Epithelial cell of esophagus (primary cell): ENCODE results near the gene TMEM37.

Source experiments
- DNase-seq: peaks from one replicate; pipeline ENCODE4 v3.0.0; 2010; ENCODE audit warnings: low read depth
- H3K4me3 ChIP-seq: 2 replicates; pipeline ENCODE4 v1.5.1; 2011; ENCODE audit warnings: mild to moderate bottlenecking, low read length, control low read depth
- CTCF ChIP-seq: IDR thresholded peaks from 2 replicates; pipeline ENCODE4 v1.5.1; 2011; ENCODE audit warnings: low read depth, mild to moderate bottlenecking, low read length, control low read depth, inconsistent platforms; ENCODE audit not compliant: insufficient read depth; ENCODE audit errors: missing control alignments

The TMEM37 gene

GRCh38 chr2:119428488-119429224 is 3.0 kb upstream of the TMEM37 start:
- H3K4me3 ChIP-seq, result no peak overlapping the region
- no peak for TF ChIP-seq CTCF
- no peak for DNase-seq

DNA sequence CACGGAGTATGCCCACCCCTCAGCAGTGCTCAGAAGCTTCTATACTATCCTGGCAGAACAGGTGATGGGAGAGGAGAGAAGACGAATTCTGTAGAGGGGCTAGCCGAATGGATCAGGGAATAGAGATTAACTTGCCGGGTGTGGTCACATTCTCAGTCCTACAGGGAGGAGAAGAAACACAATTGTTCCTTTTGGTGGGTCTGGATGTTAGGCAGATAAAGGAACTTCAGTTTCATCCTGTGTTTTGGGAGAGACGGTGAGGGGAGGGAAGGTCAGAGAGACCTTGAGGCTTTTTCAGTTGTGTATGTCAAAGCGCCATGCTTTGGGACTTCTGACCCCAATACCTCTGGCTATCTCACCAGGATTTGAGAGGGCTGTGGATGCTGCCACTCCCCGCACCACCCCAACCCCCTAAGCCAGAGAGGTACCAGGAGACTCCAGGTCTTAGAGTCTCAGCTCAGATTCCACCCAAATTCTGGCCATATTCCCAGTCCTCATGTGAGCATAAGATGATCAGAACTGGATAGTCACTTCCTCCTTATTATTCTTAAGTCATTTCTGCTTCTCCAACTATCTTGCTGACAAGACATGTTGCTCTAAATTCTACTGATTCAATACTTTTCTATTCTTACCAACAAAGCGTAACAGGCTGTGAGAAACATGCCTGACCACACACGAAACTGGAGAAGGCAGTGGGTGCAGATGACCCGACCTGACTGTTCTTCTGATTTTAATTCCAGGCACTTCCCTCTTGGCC is 2.3 kb upstream of the TMEM37 start:
- H3K4me3 ChIP-seq, result no peak overlapping the region
- peak; percentile 26 for DNase-seq
- TF ChIP-seq CTCF, result no peak

GRCh38 chr2:119430023-119430498 is 1.6 kb upstream of the TMEM37 start:
- TF ChIP-seq CTCF, result no peak
- DNase-seq, result no peak
- no peak overlapping the region for H3K4me3 ChIP-seq

DNA sequence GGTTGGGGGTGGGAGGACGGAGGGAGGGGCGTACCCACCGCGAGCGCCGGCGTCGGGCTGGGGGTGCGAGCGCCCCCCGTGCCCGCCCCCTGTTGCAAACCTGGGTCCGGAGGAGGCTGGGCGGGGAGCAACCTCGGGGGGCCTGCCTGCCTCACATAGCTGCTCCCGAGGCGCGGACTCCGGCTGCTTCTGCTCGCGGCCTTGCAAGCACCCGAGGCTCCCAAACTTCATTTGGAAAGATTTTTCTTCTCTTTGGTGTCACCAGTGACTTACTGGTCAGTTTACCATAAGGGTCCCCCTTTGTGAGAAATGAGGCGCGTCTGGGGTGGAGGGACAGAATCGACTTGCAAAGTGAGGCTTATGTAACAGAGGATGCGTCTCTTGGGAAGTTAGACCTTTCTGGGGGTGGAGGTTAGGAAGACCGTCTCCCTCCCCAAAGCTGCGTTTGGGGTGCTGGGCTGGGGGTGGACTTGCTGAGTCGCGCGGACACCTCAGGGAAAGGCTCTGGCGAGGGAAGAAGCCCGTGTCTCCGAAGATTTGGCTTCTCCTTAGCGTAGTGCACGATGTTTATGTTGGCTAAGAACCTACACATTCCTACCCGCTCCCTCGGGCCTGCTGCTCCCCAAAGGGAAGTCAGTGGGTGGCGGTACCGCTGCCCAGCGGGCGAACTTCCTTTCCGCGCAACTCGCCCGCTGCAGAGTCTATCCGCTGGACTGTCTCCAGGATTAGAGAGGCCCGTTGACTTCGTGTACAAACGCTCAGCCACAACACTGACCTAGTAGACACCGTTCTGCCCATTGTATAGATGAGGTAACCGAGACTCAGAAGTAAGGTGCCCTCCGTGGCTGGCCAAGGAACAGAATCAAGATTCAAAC is 559 bp downstream of the TMEM37 start:
- no peak for TF ChIP-seq CTCF
- peak; percentile 14 for DNase-seq
- peak overlapping the region; percentile 11 for H3K4me3 ChIP-seq

DNA sequence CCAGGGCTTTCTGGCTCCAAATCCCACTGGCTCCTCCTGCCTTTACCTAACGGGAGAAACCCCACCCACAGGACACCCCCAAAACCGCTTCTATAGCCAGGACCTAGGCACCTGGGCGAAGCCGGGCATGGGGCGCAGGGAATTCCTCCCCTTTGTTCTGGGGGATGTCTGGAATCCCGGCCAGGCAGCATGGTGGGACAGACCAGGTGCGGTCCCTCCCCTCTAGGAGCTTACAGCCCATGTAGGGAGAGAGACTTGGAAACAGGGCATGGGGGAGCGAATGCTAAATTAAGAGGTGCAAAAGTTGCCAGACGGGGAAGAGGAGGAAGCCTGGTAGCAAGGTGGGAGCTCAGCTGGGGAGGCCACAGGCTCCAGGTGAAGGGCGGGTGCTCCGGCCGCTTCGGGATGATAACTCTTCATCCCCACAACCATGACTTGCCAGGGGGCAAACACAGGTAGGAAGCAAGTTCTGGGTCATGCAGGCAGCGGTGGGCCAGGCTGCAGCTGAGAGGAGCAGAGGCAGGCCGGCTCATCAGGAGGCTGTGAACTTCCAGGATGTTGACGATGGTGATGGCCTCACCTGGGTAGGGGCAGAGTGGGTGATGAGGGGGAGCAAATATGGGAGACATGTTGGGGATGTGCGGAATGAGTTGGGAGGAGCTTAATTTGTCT is 1.3 kb downstream of the TMEM37 start:
- no peak for DNase-seq
- no peak for TF ChIP-seq CTCF
- no peak overlapping the region for H3K4me3 ChIP-seq

GRCh38 chr2:119433636-119434327 is 2.1 kb downstream of the TMEM37 start:
- H3K4me3 ChIP-seq, result no peak overlapping the region
- no peak for DNase-seq
- no peak for TF ChIP-seq CTCF
